GM19438 (cell line): ENCODE data around the gene CCNL1.

Source experiments
- ATAC-seq: cut with Tn5 transposase; IDR thresholded peaks from one replicate; pipeline ENCODE4 v1.9.1; 2021; ENCODE audit warnings: low read depth; ENCODE audit not compliant: unreplicated experiment

CCNL1 gene

DNA sequence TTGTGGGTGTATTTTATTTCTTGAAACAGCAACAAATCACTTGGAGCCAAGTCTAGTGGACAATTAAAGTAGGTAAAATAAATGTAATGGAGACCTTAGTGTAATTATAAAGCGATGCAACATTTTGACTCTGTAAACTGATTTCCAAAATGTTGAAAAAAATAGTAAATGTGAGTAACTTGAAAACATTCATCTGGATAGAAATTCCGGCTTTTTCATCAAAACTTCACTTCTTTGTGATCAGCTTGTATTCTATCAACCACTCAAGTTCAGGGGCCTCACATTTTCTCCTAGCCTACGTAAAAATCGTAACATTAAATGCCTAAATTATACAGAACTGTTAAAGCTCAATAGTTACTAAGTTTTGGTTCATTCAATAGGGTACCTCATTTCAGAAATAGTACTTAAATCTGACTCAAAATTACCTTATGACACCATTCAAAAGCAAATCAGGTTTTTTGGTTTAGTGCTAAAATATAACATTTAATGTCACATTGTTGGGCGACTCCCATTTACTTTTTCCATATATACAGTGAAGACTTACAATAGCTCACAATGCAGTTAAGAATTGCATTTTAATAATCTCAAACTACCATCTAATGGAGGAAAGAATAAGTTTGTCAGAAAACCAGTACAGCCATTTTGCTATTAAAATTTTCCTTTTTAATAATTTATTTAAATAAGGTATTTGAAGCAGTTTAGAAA lies 12.7 kb downstream of the CCNL1 start:
- no peak for ATAC-seq

GRCh38 chr3:157145606-157146322 lies 14.2 kb downstream of the CCNL1 start:
- ATAC-seq: no peak

- no peak for ATAC-seq
These were observed 17.6 kb downstream of the CCNL1 start for GRCh38 chr3:157142315-157142714.

DNA sequence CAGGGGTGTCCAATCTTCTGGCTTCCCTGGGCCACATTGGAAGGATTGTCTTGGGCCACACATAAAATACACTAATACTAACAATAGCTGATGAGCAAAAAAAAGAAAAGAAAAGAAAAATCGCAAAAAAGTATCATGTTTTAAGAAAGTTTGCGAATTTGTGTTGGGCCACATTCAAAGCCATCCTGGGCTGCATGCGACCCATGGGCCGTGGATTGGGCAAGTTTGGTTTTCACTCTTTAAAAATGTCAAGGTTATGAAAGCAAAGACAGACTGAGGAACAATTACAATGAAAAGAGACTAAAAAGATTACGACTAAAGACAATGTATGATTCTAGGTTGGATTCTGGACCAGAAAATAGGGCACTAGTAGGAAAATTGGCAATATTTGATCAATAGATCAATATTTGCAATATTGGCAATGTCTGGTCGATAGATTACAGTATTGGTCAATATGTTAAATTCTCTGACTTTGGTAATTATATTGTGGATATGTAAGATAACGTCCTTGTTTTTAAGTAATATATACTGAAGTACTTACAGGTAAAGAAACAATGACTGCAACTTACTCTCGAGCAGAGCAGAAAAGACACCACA lies 19.9 kb downstream of the CCNL1 start:
- no peak for ATAC-seq

- ATAC-seq: no peak
These were observed 23.1 kb downstream of the CCNL1 start for GRCh38 chr3:157136647-157137387.

GRCh38 chr3:157135671-157136396 lies 24.1 kb downstream of the CCNL1 start:
- ATAC-seq: no peak

- peak; percentile 65 for ATAC-seq
These were observed 25.2 kb downstream of the CCNL1 start for GRCh38 chr3:157134620-157135191.

GRCh38 chr3:157133434-157134320 lies 26.3 kb downstream of the CCNL1 start:
- ATAC-seq: no peak

DNA sequence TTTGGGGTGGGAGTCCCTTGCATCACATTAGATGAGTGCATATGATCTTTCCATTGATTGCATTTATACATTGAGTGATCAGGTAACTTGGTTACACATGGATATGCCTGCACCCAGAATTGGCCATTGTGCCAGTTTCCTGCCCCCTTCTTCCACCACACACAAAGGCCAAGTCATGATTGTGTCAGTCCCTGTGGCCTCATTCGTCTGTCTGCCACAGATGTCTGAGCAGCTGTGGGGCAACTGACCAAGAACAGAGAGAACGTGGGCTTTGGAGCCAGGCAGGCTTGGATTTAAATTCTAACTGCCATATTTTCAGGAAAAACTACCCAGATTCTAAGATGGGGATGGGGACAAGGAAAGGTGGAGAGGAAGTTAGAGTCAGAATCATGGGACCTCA lies 27.0 kb downstream of the CCNL1 start:
- ATAC-seq: no peak

DNA sequence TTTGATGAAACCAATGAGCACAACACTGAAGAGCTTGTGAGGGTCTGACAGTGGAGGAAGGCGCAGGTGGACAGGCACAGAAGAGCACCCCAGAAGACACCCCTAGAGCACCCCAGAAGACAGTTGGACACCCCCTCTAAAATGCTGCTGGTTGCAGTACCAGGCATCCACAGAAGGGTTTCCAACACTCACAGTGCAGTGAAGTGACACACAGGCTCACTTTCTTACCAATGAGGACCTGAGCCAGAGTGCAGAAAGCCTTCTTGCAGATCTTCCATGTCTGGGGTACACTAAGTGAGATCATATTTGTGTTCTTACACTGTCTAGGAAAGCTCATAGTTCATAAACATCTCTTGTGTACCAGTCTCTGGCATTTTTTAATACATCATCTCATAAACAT lies 27.6 kb downstream of the CCNL1 start:
- no peak for ATAC-seq

- ATAC-seq: no peak
These were observed 28.1 kb downstream of the CCNL1 start for GRCh38 chr3:157131861-157132260.

GRCh38 chr3:157130467-157131251 lies 29.3 kb downstream of the CCNL1 start:
- ATAC-seq: no peak

DNA sequence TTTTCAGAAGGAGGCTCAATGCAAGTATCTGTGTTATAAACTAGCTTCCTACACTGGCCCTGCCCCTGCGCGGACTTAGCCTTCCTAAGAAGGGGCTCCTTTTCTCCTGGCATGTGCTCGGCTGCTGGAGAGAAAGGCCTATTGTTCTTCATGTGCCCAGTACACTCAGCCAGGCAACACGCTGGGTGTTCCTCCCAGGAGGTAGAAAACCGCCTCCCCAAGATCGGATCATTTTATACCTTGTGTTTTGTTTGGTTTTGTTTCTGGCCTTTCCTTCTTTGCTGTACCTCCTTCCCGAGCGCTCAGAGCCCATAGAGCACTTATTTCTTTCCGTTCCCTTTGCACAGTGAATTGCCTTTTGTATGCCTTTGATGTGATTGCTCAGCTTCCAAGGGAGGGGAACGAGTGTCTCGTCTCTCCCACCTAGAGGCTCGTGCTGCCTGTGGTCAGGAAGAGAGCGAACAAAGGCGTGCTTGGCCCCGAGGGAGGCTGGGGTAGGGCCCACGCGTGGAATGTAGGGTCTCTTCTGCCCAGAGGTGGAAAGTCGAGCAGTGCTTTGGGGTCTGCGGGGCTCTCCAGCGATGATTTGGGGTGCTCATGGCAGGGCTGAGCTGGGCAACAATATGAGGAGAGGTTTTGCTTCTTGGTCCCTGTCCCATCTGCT lies 30.0 kb downstream of the CCNL1 start:
- no peak for ATAC-seq

DNA sequence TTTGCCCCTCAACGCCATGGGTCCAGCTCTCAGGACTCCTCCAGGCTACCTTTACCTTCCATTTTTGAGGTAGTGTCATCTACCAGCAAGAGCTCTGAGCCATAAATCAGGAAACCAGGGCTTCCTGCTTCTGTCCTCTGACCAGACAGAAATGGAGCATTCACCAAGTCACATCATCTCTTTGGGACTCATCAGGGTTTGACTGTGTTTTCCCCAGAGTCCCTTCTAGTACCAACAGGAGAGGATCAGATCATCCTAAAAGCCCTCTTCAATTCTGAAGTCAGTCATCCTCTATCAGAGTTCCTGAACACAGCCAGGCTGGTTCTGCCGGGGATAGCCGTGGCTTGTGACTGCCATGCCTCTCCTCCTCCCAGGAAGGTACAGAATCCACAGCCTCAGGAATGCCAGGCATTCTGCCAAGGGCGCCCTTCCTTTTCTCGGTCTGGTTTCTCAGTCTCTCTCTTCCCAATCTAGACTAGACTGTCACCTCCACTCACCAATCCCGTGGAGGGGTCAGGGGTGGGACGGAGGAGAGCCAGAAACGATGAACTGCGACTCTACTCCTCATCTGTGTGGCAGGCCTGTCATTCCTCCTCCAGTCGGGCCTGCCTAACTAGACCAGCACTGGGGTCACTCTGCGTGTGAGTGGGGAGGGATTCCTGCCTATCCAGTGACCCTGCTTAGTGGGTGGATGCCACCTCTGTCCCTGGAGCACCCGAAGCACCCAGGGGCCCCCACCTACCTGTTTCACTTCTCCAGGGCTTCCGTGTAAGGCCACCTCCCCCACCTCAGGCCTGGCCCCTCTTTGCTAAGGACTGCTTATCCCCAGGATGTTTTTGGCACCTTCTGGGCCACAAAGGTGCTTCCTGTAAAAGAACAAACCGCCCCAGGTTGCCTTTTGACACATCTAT lies 30.9 kb downstream of the CCNL1 start:
- ATAC-seq: no peak

DNA sequence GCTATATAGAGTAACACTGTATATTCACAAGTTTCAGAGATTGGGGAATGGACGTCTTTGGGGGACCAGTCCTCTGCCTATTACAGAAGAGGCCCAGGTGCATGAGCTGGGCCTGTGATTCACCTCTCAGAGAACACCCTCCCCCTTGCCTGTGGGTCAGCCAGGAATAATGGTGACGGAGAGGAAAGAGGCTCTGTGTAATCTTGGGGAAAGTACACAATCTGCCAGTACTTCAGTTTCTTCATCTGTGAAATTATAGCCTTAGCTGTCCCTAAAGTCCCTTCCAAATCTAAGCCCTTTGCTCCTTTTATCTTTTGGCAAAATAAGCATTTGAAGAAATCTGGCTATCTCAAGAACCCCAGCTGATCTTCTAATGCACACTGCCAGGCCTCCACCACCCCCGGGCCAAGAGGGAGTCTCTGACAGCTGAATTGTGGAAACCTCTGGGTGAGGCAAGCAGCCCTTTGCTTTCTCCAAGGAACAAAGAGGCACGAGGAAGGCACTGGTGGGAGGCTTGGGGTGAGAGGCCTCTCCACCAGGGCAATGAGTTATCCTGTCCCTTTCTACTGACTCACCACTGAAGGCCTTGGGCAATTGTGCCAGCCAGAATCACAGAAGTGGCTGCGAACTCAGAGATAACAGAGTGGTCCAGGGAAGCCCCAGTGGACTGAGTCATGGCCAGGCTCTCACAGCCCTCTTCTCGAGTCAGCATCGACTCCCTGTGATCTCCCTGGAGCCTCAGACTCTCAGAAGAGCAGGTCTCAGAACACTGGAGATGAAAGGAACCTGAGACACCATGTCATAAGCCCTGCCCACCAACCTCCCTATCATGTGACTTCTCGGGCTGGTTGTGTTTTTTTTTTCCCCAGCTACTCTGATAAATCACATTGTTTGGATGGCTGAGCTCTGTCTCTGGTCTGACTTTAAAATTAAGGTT lies 31.8 kb downstream of the CCNL1 start:
- ATAC-seq: no peak

GRCh38 chr3:157127268-157127667 lies 32.7 kb downstream of the CCNL1 start:
- no peak for ATAC-seq
